ENCODE results near the gene MTCH1.

MTCH1 gene

GRCh38 chr6:37017606-37018197, 31.7 kb upstream of the MTCH1 start:
- peak; percentile 55 for DNase-seq

GRCh38 chr6:37016995-37017394, 31.0 kb upstream of the MTCH1 start:
- DNase-seq, result no peak

- no peak for DNase-seq
Measured at GRCh38 chr6:37015532-37015931, 29.5 kb upstream of the MTCH1 start.

- DNase-seq, result no peak
Measured at GRCh38 chr6:37014667-37015066, 28.7 kb upstream of the MTCH1 start.

GRCh38 chr6:37013516-37014491, 27.8 kb upstream of the MTCH1 start:
- no peak for DNase-seq

- no peak for DNase-seq
Measured at GRCh38 chr6:37011656-37012378, 25.8 kb upstream of the MTCH1 start.

GRCh38 chr6:37010402-37010892, 24.5 kb upstream of the MTCH1 start:
- DNase-seq, result no peak

- no peak for DNase-seq
Measured at GRCh38 chr6:37008484-37009465, 22.8 kb upstream of the MTCH1 start.

GRCh38 chr6:37007340-37008043, 21.5 kb upstream of the MTCH1 start:
- DNase-seq, result no peak

GRCh38 chr6:37006793-37007339, 20.9 kb upstream of the MTCH1 start:
- DNase-seq, result no peak

GRCh38 chr6:37005827-37006567, 20.0 kb upstream of the MTCH1 start:
- DNase-seq, result no peak

GRCh38 chr6:37005061-37005810, 19.2 kb upstream of the MTCH1 start, which contains the start of gene FGD2:
Gene FGD2 (plus strand): TSS chr6:37005655. CDS start chr6:37005818, 163 bp downstream.
- no peak for DNase-seq

- DNase-seq, result no peak
Measured at GRCh38 chr6:37004044-37004980, 18.3 kb upstream of the MTCH1 start.

- DNase-seq, result peak; percentile 26
Measured at GRCh38 chr6:36999751-37000125, 13.7 kb upstream of the MTCH1 start.

GRCh38 chr6:36999061-36999750, 13.2 kb upstream of the MTCH1 start:
- peak; percentile 89 for DNase-seq

- no peak for DNase-seq
Measured at GRCh38 chr6:36998723-36999038, 12.7 kb upstream of the MTCH1 start.

- DNase-seq, result no peak
Measured at GRCh38 chr6:36997811-36998722, 12.1 kb upstream of the MTCH1 start.

Data from NCI-H1105 (cell line).